ENCODE measurements around the gene GATM.

GATM gene

GRCh38 chr15:45362419-45362818, 15.9 kb downstream of the GATM start:
- in situ Hi-C loops (cut with MboI; ENCODE audit: low sequenced_read_pairs), result no loop called here

- in situ Hi-C loops (cut with MboI; ENCODE audit: low sequenced_read_pairs), result no loop called here
Observed at GRCh38 chr15:45361878-45362277, 16.5 kb downstream of the GATM start.

- in situ Hi-C loops (cut with MboI; ENCODE audit: low sequenced_read_pairs), result no loop called here
Observed at GRCh38 chr15:45355860-45356259, 22.5 kb downstream of the GATM start.

DNA sequence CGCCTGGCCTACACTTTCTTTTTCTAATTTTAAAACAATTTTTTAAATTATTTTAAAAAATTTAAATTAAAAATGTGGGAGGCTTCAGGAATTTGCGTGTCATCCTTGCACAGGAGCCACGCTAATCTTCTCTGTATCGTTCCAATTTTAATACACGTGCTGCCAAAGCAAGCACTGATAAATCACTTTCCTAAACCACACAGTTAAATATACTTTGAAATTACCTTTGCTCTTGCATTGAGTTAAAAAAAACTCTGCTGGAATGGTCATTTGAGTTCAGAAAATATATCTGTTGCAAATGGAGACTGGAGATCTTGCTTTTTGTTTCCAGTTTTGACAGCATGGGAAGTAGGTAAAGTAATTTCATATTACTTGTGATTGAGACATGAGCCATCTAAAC, 23.6 kb downstream of the GATM start:
- in situ Hi-C loops (cut with MboI; ENCODE audit: low sequenced_read_pairs), result no loop called here

DNA sequence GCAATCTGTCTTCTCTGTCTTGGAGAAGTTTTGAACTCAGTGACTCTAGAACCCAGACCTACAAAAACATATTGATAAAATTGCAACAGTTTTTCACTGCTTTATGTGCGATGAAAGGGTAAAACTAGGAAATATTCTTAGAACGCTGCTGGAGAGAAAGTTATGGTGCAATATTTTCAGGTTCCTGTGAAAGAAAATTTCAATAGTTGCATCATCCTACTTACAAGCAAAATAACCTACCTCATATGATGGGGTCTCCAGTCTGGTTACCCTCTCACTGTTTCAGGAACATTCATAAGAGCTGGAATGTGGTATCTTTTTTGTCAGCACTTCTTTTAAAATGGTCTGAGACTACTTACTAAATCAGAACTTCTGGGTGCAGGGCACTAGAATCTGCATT, 27.1 kb downstream of the GATM start:
- in situ Hi-C loops (cut with MboI; ENCODE audit: low sequenced_read_pairs), result no loop called here

GRCh38 chr15:45349623-45350022, 28.7 kb downstream of the GATM start:
- in situ Hi-C loops (cut with MboI; ENCODE audit: low sequenced_read_pairs), result no loop called here

DNA sequence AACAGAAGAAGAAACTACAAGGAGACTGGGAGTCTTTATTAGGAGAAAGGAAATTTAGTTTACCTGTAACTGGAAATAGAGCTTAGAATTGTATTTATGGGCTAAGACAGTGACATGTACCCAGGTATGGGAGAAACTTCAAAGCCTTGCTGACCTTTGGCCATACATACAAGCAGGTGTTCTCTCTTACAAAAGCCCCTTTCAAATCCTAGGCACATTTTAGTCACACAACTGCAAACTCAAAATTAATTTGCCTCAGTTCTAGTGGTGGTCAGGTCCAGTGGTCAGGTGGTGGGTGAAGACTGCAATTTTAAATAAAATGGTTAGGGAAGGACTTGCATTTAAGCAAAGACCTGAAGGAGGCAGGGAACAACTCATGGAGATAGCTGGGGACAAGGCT, 30.4 kb downstream of the GATM start:
- in situ Hi-C loops (cut with MboI; ENCODE audit: low sequenced_read_pairs), result no loop called here

DNA sequence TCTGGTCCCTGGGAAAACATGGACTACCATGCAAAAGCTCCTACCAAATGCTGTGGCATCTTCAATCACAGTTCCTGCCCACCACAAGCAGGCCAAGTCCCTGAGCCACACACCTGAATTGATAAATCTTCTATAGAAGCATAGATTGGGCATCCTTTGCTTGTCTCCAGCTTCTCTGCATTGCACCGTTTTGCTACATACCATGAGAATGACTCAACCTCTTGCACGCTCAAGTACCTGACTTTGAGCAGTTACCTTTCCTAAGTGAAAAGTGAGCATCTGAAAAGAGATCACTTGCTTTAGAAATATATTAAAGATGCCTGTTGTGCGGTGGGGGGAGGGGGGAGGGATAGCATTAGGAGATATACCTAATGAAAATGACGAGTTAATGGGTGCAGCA, 31.3 kb downstream of the GATM start:
- in situ Hi-C loops (cut with MboI; ENCODE audit: low sequenced_read_pairs), result no loop called here

GRCh38 chr15:45346381-45346780, 32.0 kb downstream of the GATM start:
- in situ Hi-C loops (cut with MboI; ENCODE audit: low sequenced_read_pairs), result no loop called here

GRCh38 chr15:45343258-45343860, 35.0 kb downstream of the GATM start:
- in situ Hi-C loops (cut with MboI; ENCODE audit: low sequenced_read_pairs), result no loop called here

DNA sequence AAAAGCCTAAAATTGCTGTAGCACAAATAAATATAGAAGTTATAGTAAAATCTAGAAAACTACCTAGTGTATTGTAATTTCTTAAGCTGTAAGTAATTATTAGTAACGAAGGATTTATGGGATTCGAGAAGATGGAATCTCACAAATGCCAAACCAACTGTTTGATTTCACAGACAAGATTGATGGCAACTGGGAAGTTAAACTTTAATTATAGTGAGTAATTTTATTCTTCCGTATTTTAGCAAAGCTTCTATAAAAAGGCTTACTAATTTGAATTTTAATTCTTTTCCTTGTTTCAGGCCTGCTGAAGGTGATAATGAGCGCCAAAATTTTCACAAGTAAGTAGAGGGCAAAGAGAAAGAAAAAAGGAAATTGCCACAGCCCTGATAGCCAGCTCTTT, 36.6 kb downstream of the GATM start:
- in situ Hi-C loops (cut with MboI; ENCODE audit: low sequenced_read_pairs), result no loop called here

GRCh38 chr15:45340429-45340828, 37.9 kb downstream of the GATM start:
- in situ Hi-C loops (cut with MboI; ENCODE audit: low sequenced_read_pairs), result no loop called here

GRCh38 chr15:45338417-45338816, 39.9 kb downstream of the GATM start:
- in situ Hi-C loops (cut with MboI; ENCODE audit: low sequenced_read_pairs), result no loop called here

- in situ Hi-C loops (cut with MboI; ENCODE audit: low sequenced_read_pairs), result no loop called here
Observed at GRCh38 chr15:45337224-45337623, 41.1 kb downstream of the GATM start.

- in situ Hi-C loops (cut with MboI; ENCODE audit: low sequenced_read_pairs), result no loop called here
Observed at GRCh38 chr15:45333550-45333949, 44.8 kb downstream of the GATM start.

- in situ Hi-C loops (cut with MboI; ENCODE audit: low sequenced_read_pairs), result no loop called here
Observed at GRCh38 chr15:45332694-45333093, 45.6 kb downstream of the GATM start.

- in situ Hi-C loops (cut with MboI; ENCODE audit: low sequenced_read_pairs), result no loop called here
Observed at GRCh38 chr15:45331972-45332371, 46.4 kb downstream of the GATM start.

DNA sequence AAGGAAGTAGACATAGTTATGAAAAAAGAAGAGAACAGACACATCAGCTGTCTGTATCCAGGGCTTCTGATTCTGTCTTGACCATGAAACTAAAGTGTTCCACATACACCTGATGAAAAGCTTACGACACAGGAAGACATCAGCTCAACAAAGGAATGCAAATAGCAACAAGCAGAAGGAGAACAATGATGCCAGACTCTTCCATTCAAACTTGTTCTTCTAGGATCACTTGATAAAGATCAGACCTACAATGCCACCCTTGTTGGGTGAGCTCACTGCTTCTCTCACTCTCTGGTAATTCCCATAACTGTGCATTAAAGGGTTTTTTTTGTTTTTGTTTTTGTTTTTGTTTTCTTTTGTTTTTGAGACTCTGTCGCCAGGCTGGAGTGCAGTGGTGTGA, 49.7 kb downstream of the GATM start:
- in situ Hi-C loops (cut with MboI; ENCODE audit: low sequenced_read_pairs), result no loop called here

DNA sequence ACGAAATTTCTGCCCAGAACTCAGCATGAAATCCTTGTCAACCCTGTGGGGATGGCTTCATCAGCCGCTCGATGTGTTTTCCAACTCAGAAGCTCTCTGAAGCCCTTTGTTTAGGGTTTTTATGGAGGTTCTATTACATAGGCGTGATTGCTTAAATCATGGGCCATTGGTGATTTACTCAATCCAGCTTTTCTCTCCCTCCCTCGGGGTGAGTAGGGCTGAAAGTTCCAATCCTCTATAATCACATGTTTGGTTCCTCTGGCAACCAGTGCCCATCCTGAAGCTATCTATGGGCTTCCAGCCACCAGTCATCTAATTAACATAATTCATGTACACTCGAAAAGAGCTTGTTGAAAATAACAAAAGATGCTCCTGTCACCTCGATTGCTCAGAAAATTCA, 51.6 kb downstream of the GATM start:
- in situ Hi-C loops (cut with MboI; ENCODE audit: low sequenced_read_pairs), result no loop called here

DNA sequence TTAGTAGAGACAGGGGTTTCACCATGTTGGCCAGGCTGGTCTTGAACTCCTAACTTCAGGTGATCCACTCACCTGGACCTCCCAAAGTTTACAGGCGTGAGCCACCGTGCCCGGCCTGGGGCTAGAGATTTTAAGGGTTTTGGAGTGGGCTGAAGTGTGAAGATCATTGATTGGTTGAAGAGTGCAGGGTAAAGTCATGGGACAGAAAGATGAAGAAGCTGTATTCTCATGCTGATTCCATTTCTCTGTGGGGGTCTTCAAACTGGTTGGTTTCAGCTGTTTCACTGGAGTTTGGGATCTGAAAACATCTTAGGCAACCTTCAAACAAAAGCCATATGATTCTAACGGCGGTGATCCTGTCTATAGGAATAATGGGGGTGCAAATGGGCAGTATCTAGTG, 52.1 kb downstream of the GATM start:
- in situ Hi-C loops (cut with MboI; ENCODE audit: low sequenced_read_pairs), result no loop called here

DNA sequence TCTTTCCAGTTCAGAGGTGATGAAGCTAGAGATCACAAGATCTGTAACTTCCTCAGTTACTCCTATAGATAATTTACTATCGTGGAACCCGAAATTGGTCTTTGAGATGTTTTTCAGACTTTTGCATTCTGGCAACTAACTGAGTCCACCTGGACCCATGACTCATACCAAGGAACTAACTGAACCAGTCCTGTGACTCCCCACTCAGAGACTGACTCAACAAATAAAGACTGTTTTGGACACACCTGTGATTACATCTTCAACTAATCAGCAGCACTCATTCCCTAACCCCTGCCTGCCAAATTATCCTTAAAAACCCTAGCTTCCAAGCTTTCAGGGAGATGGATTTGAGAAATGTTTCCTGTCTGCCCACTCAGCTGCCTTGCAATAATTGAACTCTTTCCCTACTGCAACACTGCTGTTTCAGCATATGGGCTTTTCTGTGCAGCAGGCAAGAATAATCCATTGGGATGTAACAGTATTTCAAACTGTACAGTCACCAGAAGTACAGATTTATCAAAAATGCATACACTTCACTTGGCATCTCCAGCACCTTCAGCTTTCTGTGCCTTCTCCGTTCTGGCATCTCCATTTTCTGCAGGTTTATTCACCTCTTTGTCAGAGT, 57.7 kb downstream of the GATM start:
- in situ Hi-C loops (cut with MboI; ENCODE audit: low sequenced_read_pairs), result no loop called here

- in situ Hi-C loops (cut with MboI; ENCODE audit: low sequenced_read_pairs), result no loop called here
Observed at GRCh38 chr15:45319472-45320214, 58.7 kb downstream of the GATM start.
